GM12892 (cell line): ENCODE data around the gene RORB.

Experiments
- POLR2A ChIP-seq: IDR thresholded peaks from 2 replicates; pipeline ENCODE4 v1.6.1; 2011; ENCODE audit warnings: low read depth, low read length, control low read depth
- POLR2AphosphoS5 ChIP-seq: IDR thresholded peaks from 2 replicates; pipeline ENCODE4 v1.6.1; 2011; ENCODE audit warnings: low read depth, low read length, control low read depth
- TAF1 ChIP-seq: IDR thresholded peaks from 2 replicates; pipeline ENCODE4 v1.6.1; 2011; ENCODE audit warnings: low read depth, mild to moderate bottlenecking, control low read depth, low read length, borderline replicate concordance

DNA sequence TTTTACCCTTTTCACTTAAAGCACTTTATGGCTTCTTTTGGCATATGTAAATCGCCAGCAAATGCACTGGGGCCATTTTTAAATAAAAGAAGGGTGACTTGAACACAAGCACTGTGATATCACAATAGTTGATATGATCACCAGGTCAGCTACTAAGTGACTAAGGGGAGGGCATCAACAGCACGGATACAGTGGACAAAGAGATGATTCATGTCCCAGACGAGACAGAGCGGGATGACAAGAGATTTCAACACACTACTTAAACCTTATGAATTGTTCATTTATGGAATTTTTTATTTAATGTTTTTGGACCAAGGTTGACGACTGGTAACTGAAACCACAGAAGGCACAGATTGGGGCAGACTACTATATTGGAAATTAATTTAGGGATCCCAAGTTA is 54.1 kb downstream of the RORB start:
- no peak for TF ChIP-seq TAF1
- TF ChIP-seq POLR2AphosphoS5, result no peak
- no peak for TF ChIP-seq POLR2A
